HG03045 (cell line): Measurements from ENCODE around the gene CCDC73.

Experiments used
- ATAC-seq: cut with Tn5 transposase; IDR thresholded peaks from one replicate; pipeline ENCODE4 v1.9.1; 2021; ENCODE audit warnings: mild to moderate bottlenecking, moderate library complexity; ENCODE audit not compliant: unreplicated experiment

Gene CCDC73

GRCh38 chr11:32555091-32555490, 239.4 kb downstream of the CCDC73 start:
- ATAC-seq: no peak
